GM08714 (cell line): ENCODE measurements around the gene COMMD2.

Experiments
- H3K4me3 ChIP-seq: fragments of 200-500 bp; sonication (Bioruptor generic); 2 replicates; pipeline ENCODE4 v1.5.1; 2014; ENCODE audit warnings: mild to moderate bottlenecking, low read length, inconsistent platforms
- ZNF274 ChIP-seq: IDR thresholded peaks from 2 replicates; pipeline ENCODE4 v1.6.1; 2012; ENCODE audit warnings: mild to moderate bottlenecking, low read depth, low read length

COMMD2 gene

GRCh38 chr3:149738876-149739275 lies 13.4 kb downstream of the COMMD2 start:
- H3K4me3 ChIP-seq = no peak overlapping the region
- TF ChIP-seq ZNF274 = no peak

- H3K4me3 ChIP-seq = no peak overlapping the region
- no peak for TF ChIP-seq ZNF274
These were observed 15.4 kb downstream of the COMMD2 start for GRCh38 chr3:149736953-149737205.

GRCh38 chr3:149736175-149736952 lies 15.9 kb downstream of the COMMD2 start:
- no peak overlapping the region for H3K4me3 ChIP-seq
- TF ChIP-seq ZNF274 = no peak

GRCh38 chr3:149732234-149732633 lies 20.1 kb downstream of the COMMD2 start:
- no peak overlapping the region for H3K4me3 ChIP-seq
- TF ChIP-seq ZNF274 = no peak

GRCh38 chr3:149727656-149728055 lies 24.6 kb downstream of the COMMD2 start:
- no peak overlapping the region for H3K4me3 ChIP-seq
- no peak for TF ChIP-seq ZNF274

GRCh38 chr3:149726716-149727407 lies 25.4 kb downstream of the COMMD2 start:
- no peak overlapping the region for H3K4me3 ChIP-seq
- TF ChIP-seq ZNF274 = no peak

- H3K4me3 ChIP-seq = no peak overlapping the region
- TF ChIP-seq ZNF274 = no peak
These were observed 28.5 kb downstream of the COMMD2 start for GRCh38 chr3:149723781-149724180.

GRCh38 chr3:149720918-149721317 lies 31.4 kb downstream of the COMMD2 start:
- no peak overlapping the region for H3K4me3 ChIP-seq
- TF ChIP-seq ZNF274 = no peak

GRCh38 chr3:149717391-149718056 lies 34.8 kb downstream of the COMMD2 start:
- no peak overlapping the region for H3K4me3 ChIP-seq
- TF ChIP-seq ZNF274 = no peak

- no peak overlapping the region for H3K4me3 ChIP-seq
These were observed 35.3 kb downstream of the COMMD2 start for GRCh38 chr3:149716984-149717383.

GRCh38 chr3:149715247-149715646 lies 37.0 kb downstream of the COMMD2 start:
- TF ChIP-seq ZNF274 = no peak
- no peak overlapping the region for H3K4me3 ChIP-seq

More at GRCh38 chr3:149716984-149717383, 35.3 kb downstream of the COMMD2 start:
- no peak for TF ChIP-seq ZNF274

- H3K4me3 ChIP-seq = no peak overlapping the region
- TF ChIP-seq ZNF274 = no peak
These were observed 38.3 kb downstream of the COMMD2 start for GRCh38 chr3:149713730-149714654.

- no peak for TF ChIP-seq ZNF274
- H3K4me3 ChIP-seq = no peak overlapping the region
These were observed 45.4 kb downstream of the COMMD2 start for GRCh38 chr3:149706905-149707304.

- no peak for TF ChIP-seq ZNF274
- H3K4me3 ChIP-seq = no peak overlapping the region
These were observed 46.9 kb downstream of the COMMD2 start for GRCh38 chr3:149705416-149705815.

GRCh38 chr3:149703466-149703865 lies 48.8 kb downstream of the COMMD2 start:
- no peak for TF ChIP-seq ZNF274
- H3K4me3 ChIP-seq = no peak overlapping the region
